Measurements from ENCODE around the gene FOXN1. TPM values are rescaled to one million over a fixed set of nuclear protein-coding genes. Genes with fewer than 3 reads are reported as not detected.

The FOXN1 gene
- polyA plus RNA-seq, 1 of the 3 experiments (the other 2 are of a cell fraction): not detected

DNA sequence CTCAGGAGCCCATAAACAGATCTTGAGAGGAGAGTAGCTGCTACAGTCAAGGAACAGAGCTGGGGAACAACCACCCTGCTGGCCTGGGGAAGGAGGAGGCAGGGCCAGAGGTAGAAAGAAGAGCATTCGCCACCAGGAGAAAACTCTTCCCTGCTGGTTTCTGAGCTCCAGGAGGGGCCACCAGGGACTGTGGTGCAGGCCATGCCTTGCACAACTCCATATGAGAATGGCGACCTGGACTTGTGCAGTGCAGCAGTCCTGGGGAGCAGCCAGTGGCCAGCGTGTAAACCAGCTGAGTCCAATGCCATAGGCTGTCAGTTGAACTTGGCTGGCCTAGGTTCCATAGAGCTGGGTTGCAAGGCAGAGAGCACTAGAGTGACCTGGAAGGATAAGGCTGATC lies 21.1 kb upstream of the FOXN1 start:
- no peaks in the 10 kb centered on the region for H3K79me2 ChIP-seq (ENCODE audit: insufficient read depth)
- DNase-seq: no peak
- no peak overlapping the region for H3K27ac ChIP-seq (ENCODE audit: low read depth in 2 of 2, low read length in 1 of 2)
- H3K9me3 ChIP-seq: no peaks in the 10 kb centered on the region
- no peak overlapping the region for H3K4me2 ChIP-seq
- H3F3A ChIP-seq (replicated peaks; ENCODE audit: insufficient read depth): no peaks in the 10 kb centered on the region
- no peaks in the 10 kb centered on the region for H4K20me1 ChIP-seq (ENCODE audit: insufficient read depth)
- no peak overlapping the region for H2AFZ ChIP-seq (ENCODE audit: low read depth)
- WGBS (ENCODE audit: low lambda C conversion rate): 76% methylated on average over 3 of the region's 3 CpGs
- no peaks in the 10 kb centered on the region for H3K9me2 ChIP-seq
- peaks cover 19% of the 10 kb centered on the region; the same call in 1 of the 2 replicates for H3K27me3 ChIP-seq (ENCODE audit: insufficient read depth)
- H3K9ac ChIP-seq: no peak overlapping the region
- no peaks in the 10 kb centered on the region for H3K4me1 ChIP-seq (ENCODE audit: control insufficient read depth in 1 of 2, insufficient read depth in 2 of 2, low read depth in 1 of 2, low read length in 1 of 2)
- H3K4me3 ChIP-seq (ENCODE audit: low read depth in 2 of 2, low read length in 1 of 2): no peak overlapping the region
- ChIA-PET POLR2A (no interaction called here), CTCF (interaction anchor here (1.1 to 3.7 kb wide), 5 partner anchors 10 to 68 kb away, joined by 4 to 23 read pairs (median 6); no protein-coding TSS in a partner anchor)
- H3K36me3 ChIP-seq (replicated peaks in 1 of 2; ENCODE audit: control insufficient read depth in 1 of 2, insufficient read depth in 2 of 2, low read length in 1 of 2): no peaks in the 10 kb centered on the region
- TF ChIP-seq, protein P1, sequence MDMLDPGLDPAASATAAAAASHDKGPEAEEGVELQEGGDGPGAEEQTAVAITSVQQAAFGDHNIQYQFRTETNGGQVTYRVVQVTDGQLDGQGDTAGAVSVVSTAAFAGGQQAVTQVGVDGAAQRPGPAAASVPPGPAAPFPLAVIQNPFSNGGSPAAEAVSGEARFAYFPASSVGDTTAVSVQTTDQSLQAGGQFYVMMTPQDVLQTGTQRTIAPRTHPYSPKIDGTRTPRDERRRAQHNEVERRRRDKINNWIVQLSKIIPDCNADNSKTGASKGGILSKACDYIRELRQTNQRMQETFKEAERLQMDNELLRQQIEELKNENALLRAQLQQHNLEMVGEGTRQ (IDR thresholded peaks at IDR 0.05; ENCODE audit: borderline replicate concordance, low read depth, low read length): no peak
- TF ChIP-seq NFIC (IDR thresholded peaks at IDR 0.05; ENCODE audit: borderline replicate concordance): no peak
- no peak for TF ChIP-seq TAF1 (IDR thresholded peaks at IDR 0.05; ENCODE audit: borderline replicate concordance, low read depth, low read length)
- TF ChIP-seq EZH2phosphoT487 (IDR thresholded peaks at IDR 0.05; ENCODE audit: borderline replicate concordance, low read depth): no peak
- no peak for TF ChIP-seq TCF12 (IDR thresholded peaks at IDR 0.05)

DNA sequence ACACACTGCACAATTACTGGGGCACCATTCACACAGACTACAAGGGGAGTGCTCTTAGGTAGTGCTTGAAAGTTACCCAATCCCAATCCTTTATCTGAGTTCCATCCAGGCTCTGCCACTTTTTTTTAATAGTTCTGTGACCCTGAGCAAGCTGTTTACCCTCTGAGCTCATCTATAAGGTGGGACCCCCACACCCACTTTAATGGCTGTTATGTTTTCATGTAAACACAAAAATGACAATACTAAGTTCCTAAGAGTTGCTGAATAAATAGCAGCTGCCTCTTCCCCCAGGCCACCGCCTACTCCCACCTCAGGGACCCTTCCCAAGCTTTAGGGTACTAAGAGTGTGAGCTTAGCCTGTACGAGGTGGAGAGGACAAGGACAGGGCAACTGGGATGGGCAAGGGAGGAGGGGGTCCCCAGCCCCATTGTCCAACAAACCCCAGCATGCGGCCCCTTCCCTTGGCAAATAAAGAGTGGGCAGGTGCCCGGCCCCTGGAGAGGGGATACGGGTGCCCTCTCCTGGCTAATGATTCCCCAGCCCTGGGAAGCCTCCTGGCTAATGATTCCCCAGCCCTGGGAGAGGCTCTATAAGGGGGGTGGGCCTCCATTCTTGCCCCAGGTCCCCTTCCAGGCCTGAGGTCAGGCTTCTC lies 18.1 kb upstream of the FOXN1 start:
- H3F3A ChIP-seq (replicated peaks; ENCODE audit: insufficient read depth): no peaks in the 10 kb centered on the region
- no peaks in the 10 kb centered on the region for H3K36me3 ChIP-seq (replicated peaks in 1 of 2; ENCODE audit: control insufficient read depth in 1 of 2, insufficient read depth in 2 of 2, low read length in 1 of 2)
- CTCF ChIA-PET: interaction anchor here (1.2 to 3.7 kb wide), 5 partner anchors 7 to 60 kb away, joined by 4 to 23 read pairs (median 5); no protein-coding TSS in a partner anchor
- no peaks in the 10 kb centered on the region for H3K9me3 ChIP-seq
- WGBS (ENCODE audit: low lambda C conversion rate): 43% methylated on average over 5 of the region's 5 CpGs
- H3K27ac ChIP-seq (ENCODE audit: low read depth in 2 of 2, low read length in 1 of 2): no peak overlapping the region
- H2AFZ ChIP-seq (ENCODE audit: low read depth): no peak overlapping the region
- no peak for DNase-seq
- no peak overlapping the region for H3K9ac ChIP-seq
- H3K9me2 ChIP-seq: no peaks in the 10 kb centered on the region
- POLR2A ChIA-PET: interaction anchor here (1.1 kb wide), 1 partner anchor 117 kb away, joined by 3 read pairs; the partner anchor contains the start of gene SARM1
- H3K4me1 ChIP-seq (ENCODE audit: control insufficient read depth in 1 of 2, insufficient read depth in 2 of 2, low read depth in 1 of 2, low read length in 1 of 2): no peaks in the 10 kb centered on the region
- H3K4me2 ChIP-seq: no peak overlapping the region
- H4K20me1 ChIP-seq (ENCODE audit: insufficient read depth): no peaks in the 10 kb centered on the region
- no peak overlapping the region for H3K4me3 ChIP-seq (ENCODE audit: low read depth in 2 of 2, low read length in 1 of 2)
- TF ChIP-seq, protein P2, sequence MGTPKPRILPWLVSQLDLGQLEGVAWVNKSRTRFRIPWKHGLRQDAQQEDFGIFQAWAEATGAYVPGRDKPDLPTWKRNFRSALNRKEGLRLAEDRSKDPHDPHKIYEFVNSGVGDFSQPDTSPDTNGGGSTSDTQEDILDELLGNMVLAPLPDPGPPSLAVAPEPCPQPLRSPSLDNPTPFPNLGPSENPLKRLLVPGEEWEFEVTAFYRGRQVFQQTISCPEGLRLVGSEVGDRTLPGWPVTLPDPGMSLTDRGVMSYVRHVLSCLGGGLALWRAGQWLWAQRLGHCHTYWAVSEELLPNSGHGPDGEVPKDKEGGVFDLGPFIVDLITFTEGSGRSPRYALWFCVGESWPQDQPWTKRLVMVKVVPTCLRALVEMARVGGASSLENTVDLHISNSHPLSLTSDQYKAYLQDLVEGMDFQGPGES (IDR thresholded peaks at IDR 0.05; ENCODE audit: low read depth, low read length): no peak
- TF ChIP-seq SIN3A (IDR thresholded peaks at IDR 0.05; ENCODE audit: borderline replicate concordance, low read depth, low read length): no peak
- TF ChIP-seq NFIC (IDR thresholded peaks at IDR 0.05; ENCODE audit: borderline replicate concordance): no peak
- TF ChIP-seq, protein P1 (IDR thresholded peaks at IDR 0.05; ENCODE audit: borderline replicate concordance, low read depth, low read length): no peak
- no peak for TF ChIP-seq RAD21 (IDR thresholded peaks at IDR 0.05; ENCODE audit: low read length)
- no peak for TF ChIP-seq CHD2 (IDR thresholded peaks at IDR 0.05; ENCODE audit: low read length, partially characterized antibody)
- TF ChIP-seq MEF2A (IDR thresholded peaks at IDR 0.05; ENCODE audit: borderline replicate concordance, low read depth): no peak
- TF ChIP-seq EZH2phosphoT487 (IDR thresholded peaks at IDR 0.05; ENCODE audit: borderline replicate concordance, low read depth): no peak
- TF ChIP-seq, protein P3, sequence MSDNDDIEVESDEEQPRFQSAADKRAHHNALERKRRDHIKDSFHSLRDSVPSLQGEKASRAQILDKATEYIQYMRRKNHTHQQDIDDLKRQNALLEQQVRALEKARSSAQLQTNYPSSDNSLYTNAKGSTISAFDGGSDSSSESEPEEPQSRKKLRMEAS (IDR thresholded peaks at IDR 0.05; ENCODE audit: low read depth): no peak
- TF ChIP-seq MXI1 (IDR thresholded peaks at IDR 0.05; ENCODE audit: low read depth, low read length): no peak
- TF ChIP-seq GATA2 (CRISPR knock-in tag; IDR thresholded peaks at IDR 0.05): no peak
- no peak for TF ChIP-seq RFX5 (IDR thresholded peaks at IDR 0.05; ENCODE audit: low read length)
- TF ChIP-seq JUND (IDR thresholded peaks at IDR 0.05): no peak
- no peak for TF ChIP-seq FOXJ3 (CRISPR knock-in tag; IDR thresholded peaks at IDR 0.05)
- TF ChIP-seq, protein P4, sequence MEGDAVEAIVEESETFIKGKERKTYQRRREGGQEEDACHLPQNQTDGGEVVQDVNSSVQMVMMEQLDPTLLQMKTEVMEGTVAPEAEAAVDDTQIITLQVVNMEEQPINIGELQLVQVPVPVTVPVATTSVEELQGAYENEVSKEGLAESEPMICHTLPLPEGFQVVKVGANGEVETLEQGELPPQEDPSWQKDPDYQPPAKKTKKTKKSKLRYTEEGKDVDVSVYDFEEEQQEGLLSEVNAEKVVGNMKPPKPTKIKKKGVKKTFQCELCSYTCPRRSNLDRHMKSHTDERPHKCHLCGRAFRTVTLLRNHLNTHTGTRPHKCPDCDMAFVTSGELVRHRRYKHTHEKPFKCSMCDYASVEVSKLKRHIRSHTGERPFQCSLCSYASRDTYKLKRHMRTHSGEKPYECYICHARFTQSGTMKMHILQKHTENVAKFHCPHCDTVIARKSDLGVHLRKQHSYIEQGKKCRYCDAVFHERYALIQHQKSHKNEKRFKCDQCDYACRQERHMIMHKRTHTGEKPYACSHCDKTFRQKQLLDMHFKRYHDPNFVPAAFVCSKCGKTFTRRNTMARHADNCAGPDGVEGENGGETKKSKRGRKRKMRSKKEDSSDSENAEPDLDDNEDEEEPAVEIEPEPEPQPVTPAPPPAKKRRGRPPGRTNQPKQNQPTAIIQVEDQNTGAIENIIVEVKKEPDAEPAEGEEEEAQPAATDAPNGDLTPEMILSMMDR (IDR thresholded peaks at IDR 0.05): no peak
- TF ChIP-seq, protein P5, sequence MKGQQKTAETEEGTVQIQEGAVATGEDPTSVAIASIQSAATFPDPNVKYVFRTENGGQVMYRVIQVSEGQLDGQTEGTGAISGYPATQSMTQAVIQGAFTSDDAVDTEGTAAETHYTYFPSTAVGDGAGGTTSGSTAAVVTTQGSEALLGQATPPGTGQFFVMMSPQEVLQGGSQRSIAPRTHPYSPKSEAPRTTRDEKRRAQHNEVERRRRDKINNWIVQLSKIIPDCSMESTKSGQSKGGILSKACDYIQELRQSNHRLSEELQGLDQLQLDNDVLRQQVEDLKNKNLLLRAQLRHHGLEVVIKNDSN (IDR thresholded peaks at IDR 0.05; ENCODE audit: borderline replicate concordance, low read depth): no peak
- TF ChIP-seq TEAD4 (IDR thresholded peaks at IDR 0.05; ENCODE audit: borderline replicate concordance, insufficient read depth): no peak
- no peak for TF ChIP-seq FOSL2 (IDR thresholded peaks at IDR 0.05; ENCODE audit: borderline replicate concordance, low read depth)
- no peak for TF ChIP-seq RCOR1 (IDR thresholded peaks at IDR 0.05; ENCODE audit: low read length)
- no peak for TF ChIP-seq TCF12 (IDR thresholded peaks at IDR 0.05)
- peaks cover 20% of the 10 kb centered on the region; the same call in 1 of the 2 replicates for H3K27me3 ChIP-seq (ENCODE audit: insufficient read depth)
- H3K79me2 ChIP-seq (ENCODE audit: insufficient read depth): no peaks in the 10 kb centered on the region
